ENCODE measurements around the gene MS4A4E.

Gene MS4A4E

DNA sequence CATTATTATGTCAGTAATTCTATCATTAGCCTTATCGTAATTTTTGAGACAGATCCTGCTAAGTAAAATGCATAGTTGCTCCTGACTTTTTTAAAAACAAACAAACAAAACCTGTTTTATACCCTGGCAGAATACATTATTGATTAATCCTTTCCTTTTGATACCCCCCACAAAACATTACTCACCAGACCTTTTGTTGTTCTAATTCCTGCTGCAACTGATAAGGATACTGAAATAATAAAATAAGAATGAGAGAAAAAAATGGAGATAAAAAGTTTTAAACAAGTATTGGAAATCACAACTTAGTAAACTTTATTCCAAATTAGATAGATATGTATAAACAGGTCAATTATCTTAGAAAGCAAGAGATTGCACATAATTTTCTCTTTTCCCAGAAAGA is 28.6 kb downstream of the MS4A4E start:
- TF ChIP-seq, protein P1, sequence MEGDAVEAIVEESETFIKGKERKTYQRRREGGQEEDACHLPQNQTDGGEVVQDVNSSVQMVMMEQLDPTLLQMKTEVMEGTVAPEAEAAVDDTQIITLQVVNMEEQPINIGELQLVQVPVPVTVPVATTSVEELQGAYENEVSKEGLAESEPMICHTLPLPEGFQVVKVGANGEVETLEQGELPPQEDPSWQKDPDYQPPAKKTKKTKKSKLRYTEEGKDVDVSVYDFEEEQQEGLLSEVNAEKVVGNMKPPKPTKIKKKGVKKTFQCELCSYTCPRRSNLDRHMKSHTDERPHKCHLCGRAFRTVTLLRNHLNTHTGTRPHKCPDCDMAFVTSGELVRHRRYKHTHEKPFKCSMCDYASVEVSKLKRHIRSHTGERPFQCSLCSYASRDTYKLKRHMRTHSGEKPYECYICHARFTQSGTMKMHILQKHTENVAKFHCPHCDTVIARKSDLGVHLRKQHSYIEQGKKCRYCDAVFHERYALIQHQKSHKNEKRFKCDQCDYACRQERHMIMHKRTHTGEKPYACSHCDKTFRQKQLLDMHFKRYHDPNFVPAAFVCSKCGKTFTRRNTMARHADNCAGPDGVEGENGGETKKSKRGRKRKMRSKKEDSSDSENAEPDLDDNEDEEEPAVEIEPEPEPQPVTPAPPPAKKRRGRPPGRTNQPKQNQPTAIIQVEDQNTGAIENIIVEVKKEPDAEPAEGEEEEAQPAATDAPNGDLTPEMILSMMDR (IDR thresholded peaks at IDR 0.05), result no peak

DNA sequence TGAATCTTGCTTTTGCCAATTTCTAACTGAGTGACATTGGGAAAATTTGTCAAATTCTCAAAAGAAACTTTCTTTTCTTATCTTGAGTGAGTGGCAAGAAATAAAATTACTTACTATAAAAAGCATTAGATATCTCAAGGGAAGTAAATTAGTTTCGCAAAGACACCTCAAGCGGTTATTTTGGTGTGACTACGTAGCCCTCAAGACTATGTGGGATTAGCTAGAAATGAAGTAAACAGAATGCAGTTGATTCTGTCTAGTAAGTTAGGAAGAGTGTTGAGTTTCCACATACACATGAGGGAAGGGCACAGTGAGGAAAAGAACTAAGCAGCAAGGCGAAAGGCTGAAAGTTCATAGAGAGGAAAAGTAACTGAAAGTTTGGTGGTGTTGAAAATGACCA is 31.7 kb downstream of the MS4A4E start:
- TF ChIP-seq, protein P1 (IDR thresholded peaks at IDR 0.05), result no peak

DNA sequence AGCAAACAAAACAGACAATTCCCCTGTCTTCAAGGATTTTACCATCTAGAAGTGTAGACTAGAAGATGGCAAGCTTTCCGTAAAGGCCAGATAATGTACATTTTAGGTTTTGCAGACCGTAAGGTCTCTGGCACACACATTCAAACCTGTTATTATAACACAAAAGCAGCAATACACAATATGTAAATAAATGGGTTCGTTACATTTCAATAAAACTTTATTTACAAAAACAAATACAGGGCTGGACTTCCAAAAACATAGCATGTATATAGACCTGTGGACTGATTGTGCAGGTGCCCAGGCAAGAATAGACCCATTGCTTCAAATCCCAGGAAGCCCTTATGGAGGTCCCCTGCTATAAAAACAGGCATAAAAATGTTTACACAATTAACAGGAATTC is 33.0 kb downstream of the MS4A4E start:
- TF ChIP-seq, protein P1 (IDR thresholded peaks at IDR 0.05), result no peak

DNA sequence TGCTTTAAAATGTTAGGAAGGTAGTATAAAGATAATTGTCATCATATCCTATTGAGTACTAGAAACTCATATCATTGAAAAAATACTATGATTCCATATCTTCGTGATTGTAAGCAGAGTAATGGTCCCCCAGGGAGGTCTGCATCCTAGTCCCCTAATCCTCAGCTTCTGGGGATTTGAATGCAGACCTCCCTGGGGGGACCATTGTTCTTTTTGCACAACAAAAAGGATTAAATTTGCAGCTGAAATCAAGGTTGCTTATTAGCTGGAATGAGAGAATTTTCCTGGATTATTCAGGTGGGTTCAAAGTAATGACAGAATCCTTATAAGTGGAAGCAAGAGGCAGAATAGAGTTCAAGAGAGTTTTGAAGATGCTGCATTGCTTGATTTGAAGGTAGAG is 34.0 kb downstream of the MS4A4E start:
- TF ChIP-seq, protein P1 (IDR thresholded peaks at IDR 0.05), result no peak

DNA sequence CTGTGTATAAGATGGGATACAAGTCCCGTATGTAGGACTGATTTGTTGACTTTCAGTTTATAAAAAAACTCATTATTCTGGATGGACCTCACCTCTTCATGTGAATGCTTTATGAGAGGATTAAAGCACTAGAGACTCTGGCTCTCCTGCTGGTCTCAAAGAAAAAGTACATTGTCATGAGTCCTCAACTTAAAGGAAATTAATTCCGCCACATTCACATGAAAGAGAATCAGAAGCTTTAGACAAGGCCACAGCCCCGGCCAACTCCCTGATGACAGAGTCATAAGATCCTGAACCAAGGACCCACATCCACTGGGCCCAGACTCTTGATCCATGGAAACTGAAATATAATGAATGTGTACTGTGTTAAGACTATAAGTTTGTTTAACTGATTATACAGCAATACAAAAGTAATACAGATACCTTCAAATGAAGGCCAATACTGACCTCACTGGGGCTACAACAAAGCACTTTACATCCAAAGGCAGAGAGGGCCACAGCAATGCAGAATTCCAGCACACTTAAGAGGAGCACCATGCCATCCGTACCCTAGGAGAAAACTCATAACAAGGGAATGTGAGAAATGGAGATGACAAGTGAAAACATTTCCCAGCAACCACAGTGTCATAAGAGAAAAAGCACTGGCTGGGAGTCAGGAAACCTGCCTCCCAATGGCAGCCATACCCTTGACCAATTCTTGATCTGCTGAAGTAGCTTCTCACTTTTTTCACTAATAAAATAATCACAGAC is 34.6 kb downstream of the MS4A4E start:
- TF ChIP-seq, protein P1 (IDR thresholded peaks at IDR 0.05), result no peak

- TF ChIP-seq, protein P1 (IDR thresholded peaks at IDR 0.05), result no peak
Measured at GRCh38 chr11:60206616-60207015, 36.3 kb downstream of the MS4A4E start.

DNA sequence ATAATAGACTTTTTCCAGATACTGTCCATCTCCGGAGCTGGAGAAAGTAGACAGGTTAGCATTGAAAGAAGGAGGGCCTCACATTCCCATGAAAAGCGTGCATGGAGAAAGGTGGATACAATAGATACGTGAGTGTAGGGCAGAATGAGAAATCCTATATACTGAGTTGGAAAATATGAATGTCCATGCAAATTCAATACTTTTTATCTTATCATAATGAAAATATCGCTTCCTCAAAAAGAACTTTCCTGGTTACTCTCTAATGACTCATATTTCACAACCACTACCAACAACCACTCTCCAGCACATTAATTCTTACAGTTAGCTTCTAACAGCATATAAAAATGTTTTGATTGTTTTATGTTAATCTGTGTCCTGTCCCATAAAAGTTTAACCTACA is 38.0 kb downstream of the MS4A4E start:
- TF ChIP-seq, protein P1 (IDR thresholded peaks at IDR 0.05), result no peak

- TF ChIP-seq, protein P1 (IDR thresholded peaks at IDR 0.05), result no peak
Measured at GRCh38 chr11:60197442-60197841, 45.5 kb downstream of the MS4A4E start.
